ENCODE data around the gene FBXO22.
"Not testable (repeated sequence)": the region's sequence is repeated elsewhere in the genome, so short reads cannot be mapped to it uniquely, and the experiment has no call there.

Gene FBXO22

DNA sequence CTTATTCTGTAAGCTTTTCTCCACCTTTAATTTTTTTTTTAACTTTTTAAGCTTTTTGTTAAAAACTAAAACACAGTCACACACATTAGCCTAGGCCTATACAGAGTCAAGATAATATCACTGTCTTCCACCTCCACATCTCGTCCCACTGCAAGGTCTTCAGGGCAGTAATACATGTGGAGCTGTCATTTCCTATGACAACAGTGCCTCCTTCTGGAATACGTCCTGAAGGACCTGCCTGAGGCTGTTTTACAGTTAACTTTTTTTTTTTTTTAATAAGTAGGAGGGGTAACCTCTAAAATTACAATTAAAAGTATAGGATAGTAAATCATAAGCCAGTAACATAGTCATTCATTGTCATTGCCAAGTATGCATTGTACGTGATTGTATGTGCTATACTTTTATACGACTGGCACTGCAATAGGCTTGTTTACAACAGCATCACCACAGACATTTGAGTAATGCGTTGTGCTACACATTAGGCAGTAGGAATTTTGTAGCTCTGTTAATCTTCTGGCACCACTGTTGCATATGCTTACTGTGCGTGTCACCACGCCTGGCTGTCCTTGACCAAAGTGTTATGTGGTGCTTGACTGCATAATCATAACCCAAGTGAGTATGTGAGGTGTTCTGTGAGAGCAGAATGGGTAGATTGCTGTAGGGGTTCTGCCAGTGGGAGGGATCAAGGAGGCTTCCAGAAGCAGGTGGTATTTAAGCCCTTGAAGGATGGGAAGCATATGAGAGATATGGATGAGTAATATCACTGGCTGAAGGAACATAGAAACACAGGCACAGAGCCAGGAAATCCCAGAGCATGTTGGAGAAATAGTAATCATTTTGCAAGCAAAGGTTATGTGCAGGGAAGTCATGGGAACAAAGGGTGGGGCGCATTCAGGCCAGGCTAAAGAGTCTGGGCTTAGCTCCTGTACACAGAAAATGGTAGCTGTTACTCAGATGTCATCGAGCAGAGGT lies 18.3 kb downstream of the FBXO22 start:
- DNase-seq: peak in 1 of 2 donors; percentile 49

DNA sequence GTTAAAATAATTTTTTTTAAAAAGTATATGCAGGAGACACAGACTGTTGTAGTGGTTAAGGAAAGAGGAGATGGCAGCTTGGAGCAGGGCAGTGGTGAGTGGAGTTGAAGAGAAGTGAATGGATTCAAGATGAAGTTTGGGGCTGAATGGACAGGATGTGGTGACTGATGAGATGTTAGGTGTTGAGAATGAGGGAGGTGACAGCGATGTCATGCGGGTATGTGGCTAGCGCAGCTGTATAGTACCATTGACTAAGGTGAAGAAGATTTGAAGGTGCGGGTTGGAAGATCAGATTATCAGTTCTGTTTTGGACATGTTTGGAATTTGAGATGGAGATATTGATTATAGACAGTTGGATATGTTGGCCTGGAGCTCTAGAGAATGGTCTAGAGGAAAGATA lies 20.1 kb downstream of the FBXO22 start:
- no peak for DNase-seq

DNA sequence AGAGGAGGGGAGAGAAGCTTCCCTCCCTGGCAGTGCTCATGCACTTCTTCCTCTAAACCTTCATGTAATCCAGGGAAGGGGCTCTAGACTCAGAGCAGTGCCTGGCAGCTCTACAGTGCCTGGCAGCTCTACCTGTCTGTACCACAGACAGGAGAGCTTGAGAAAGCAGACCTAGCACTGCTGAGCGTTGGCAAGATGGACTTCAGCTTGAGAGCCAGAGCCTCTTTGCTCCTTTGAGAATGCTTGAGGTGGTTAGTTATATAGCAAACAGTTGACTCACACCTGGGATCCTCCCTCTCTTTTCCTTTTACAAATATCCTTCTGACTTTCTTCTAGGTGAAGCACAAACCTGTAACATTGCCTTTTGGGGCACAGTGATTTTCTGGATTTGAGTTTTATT lies 20.9 kb downstream of the FBXO22 start:
- DNase-seq: no peak

DNA sequence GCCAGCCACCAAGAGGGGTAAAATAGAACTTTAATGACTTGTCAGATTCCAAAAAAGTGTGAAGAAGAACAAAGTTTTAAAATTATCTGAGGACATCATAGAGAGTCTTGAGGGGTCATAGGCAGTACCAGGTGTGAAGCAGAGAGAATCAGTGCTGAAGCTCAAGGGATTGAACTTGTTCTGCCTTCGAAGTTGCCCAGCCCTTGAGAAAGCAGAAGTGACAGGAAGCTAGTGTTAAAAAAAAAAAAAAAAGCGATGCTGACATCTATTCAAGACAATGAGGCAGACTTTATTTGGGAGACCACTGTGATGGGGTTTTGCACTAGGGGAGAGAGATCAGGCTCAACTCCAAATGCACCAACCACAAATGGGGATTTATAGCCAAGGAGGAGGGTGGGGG lies 21.8 kb downstream of the FBXO22 start:
- no peak for DNase-seq

DNA sequence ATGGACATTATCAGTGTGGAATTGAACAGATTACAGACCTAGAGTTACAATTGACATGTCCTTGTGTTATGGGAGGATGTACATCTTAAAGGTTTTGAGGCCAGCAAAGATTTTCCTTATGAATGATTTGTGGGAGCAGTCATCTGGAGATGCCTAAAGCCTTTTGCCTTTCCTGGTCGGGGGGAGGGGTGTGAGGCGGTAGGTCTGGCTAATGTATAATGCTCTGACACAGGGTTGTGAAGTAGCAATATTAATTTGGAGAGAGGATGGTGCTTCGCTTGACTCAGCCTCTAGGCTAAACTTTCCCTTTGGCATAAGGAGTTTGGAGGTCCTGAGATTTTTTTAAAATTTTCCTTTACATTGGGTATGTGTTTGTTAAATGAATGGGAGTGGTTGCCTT lies 23.3 kb downstream of the FBXO22 start:
- no peak for DNase-seq

DNA sequence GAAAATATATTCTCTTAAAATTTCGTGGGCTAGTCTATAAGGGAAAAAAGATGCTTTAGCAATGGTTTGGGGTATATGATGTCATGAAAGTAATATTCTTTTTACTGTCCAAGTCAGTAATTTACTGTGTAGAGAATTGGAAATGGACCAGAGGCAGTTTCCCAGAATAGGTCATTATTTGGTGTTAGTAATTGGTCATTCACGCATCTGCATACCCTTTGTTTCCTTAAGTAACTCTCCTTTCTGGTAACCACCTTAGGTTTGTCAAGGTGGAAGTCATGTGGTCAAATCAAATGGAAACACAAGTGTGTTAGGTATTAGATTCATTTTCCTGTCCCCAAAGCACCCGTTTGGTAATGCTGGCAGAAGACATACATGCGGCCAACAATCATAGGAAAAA lies 23.9 kb downstream of the FBXO22 start:
- DNase-seq: no peak

DNA sequence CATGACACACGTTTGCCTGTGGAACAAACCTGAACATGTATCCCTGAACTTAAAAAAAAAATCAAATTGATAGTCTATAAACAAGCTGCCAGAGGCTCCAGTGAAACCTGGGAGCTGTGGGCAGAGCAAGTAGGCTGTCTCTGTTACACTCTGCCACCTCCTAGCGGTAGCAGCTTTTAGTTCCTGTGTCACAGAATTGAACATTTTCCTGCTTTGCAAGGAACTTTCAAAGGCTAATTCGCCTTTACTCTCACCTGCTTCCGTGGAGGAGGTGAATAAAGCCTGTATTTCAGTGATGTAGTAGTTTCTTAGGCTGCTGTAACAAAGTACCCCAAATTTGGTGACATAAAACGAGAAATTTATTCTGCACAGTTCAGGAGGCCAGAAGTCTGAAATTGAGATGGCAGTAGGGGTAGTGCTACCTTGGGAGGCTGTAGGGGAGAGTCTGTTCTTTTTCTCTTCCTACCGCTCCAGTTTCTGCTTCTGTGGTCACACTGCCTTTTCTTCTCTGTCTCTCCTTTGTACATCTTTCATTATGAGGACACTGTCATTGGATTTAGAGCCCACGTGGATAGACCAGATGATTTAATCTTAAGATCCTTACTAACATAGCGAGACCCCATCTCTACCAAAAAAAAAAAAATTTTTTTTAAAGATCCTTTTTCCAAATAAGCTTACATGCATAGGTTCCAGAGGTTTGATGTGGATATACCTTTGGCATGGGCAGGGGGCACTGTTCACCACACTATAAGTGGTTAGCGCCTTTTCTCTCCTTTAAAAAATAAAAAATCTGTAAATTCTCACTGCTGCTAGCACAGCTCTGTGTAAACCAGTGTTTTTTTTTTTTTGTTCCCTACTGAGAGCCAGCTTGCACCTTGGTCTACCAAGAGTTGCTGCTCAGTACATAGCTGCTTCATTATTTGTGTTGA lies 25.3 kb downstream of the FBXO22 start:
- no peak for DNase-seq

DNA sequence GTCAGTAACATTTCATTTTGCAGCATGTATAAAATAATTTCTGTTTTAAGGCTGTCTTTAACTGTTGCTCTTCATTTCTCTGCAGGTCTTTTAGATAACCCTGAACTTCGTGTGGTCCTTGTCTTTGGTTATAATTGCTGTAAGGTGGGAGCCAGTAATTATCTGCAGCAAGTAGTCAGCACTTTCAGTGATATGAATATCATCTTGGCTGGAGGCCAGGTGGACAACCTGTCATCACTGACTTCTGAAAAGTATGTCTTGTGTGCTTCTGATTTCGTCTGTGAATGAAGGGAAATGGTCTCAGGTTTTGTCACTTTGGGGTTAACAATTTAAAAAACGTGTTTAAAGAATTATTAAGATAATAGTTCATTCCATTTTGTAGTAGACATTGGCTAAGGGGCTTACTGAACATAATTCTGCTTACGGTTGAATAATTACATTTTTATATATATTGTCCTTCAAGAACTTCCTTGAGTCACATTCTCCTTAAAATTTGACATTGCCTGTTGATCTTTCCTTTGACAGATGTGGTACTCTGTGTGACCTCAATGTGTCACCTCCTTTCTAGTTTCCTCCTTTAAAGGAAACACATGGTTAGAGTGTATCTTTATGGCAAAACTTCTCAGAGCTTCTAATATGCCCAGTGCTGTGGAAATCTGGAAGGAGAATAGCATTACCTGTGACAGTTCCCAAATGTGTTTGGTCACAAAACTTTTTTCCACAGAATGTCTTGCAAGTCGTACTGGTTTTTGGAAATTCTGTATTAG lies 26.3 kb downstream of the FBXO22 start:
- peak in 1 of 2 donors; percentile 52 for DNase-seq

DNA sequence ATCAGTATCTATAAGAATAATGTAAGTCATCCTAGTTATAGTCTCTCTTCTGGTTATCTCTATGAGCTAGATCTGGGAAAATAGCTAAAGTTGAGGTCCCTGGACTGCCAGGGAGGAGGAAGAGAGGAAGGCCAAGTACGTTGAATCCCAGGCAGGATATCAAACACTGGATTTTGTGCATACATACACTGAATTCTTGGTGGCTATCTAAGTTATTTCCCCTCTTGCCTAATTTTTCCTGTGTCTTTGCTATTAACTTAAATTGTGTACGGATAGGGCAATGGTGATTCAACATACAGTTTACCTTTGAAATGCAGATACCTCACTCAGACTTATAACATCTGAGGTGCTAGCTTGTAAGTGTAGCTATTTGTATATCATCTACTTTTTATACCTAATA lies 27.2 kb downstream of the FBXO22 start:
- no peak for DNase-seq

DNA sequence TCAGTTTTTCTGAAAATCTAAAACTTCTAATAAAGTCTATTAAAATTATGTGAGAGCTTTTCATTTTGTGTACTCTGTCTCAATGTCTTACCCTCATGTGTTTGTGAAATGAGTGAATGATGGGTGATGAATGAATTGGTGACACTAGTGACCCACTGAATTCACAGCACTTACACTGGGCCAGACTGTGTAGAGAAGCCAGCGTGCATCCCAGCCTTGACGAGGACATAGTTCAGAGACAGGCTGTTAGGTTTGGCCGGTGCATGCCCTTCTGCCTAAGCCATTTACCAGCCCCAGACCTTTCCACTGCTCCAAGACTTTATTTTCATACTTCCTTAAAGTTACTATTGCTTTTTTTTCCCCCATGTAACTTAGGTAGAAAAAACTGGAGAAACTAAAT lies 38.8 kb downstream of the FBXO22 start:
- no peak for DNase-seq

DNA sequence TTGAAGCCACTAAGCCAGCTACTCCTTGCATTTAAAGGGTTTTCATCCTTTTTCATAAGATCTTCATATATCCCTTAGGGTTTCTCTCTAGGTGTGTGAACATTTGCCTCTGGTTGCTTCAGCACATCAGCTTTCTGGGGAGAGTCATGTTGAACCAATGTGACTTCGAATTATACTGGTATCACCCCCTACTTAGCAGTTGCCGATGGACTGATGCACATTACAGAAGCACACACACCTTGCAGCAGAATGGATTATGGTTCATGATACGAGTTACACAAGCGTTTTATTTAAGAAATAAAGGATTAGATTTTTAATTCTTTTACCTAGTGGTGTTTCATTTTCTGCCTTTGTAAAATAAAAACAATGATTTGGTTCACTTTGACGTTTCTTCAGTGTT lies 39.6 kb downstream of the FBXO22 start:
- DNase-seq: no peak

DNA sequence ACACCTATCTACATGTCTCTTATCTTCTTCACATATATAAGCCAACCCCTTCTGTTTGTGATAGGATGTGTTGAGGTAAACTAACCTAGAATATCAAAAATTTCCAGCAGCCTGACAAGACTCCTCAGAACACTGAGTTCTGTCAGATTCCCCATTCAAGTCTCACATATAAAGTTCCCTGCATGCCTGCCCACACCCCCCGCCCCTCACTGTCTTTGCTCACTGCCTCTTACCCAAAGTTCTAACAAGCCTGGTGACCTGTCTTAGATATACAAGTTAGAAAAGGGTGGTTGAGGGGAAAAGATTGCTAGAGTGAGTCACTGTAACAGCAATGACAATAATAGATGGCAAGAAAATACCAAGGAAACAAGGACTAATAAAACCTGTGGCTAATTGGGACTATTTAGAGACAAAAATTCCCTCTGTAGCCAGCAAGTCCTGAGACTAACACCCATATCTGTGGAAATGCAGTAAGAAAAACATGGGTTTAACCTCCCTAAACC lies 40.1 kb downstream of the FBXO22 start:
- DNase-seq: no peak

DNA sequence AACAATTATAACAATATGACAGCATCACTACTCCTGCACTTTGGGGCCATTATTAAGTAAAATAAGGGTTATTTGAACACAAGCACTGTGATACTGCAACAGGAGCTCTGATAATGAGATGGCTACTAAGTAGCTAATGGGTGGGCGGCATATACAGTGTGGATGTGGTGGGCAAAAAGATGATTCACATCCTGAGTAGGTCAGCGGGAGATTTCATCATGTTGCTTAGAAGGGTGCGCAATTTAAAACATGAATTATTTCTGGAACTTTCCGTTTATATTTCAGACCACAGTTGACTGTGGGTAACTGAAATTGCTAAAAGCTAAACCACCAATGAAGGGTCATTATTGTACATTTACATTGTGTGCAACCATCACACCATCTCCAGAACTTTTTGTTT lies 42.3 kb downstream of the FBXO22 start:
- DNase-seq: peak in 1 of 2 donors; percentile 14

DNA sequence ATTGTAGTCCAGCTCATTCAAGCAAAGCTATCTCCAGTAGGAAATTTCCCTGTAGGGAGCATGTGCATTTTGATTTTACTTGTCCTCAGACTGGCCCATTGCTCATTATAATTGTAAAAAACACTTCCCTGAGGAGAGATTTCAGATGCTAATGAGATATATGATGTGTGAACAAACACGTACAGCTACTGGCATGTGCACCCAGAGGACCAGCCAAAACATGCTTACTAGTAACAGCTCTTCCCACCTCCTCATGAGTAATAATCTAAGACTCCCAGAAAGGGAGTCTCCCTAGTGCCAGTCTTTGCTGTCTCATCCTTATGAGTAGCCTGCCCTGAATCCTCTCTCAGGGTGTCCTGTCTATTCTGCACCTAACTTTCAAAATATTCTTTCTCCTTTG lies 43.4 kb downstream of the FBXO22 start:
- no peak for DNase-seq

DNA sequence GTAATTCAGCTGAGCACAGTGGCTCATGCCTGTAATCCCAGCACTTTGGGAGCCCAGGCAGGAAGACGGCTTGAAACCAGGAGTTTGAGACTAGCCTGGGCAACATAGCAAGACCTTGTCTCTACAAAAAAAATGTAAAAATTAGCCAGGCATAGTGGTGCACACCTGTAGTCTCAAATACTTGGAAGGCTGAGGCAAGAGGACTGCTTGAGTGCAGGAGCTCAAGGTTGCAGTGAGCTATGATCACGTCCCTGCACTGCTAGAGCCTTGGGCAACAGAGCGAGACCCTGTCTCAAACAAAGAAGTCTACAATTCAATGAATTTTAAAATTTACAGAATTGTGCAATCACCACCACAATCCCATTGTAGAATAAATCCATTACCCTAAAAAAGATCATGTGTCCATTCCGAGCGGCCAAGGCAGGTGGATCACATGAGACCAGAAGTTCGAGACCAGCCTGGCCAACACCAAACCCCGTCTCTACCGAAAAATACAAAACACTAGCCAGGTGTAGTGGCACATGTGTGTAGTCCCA lies 45.2 kb downstream of the FBXO22 start:
- no peak for DNase-seq

DNA sequence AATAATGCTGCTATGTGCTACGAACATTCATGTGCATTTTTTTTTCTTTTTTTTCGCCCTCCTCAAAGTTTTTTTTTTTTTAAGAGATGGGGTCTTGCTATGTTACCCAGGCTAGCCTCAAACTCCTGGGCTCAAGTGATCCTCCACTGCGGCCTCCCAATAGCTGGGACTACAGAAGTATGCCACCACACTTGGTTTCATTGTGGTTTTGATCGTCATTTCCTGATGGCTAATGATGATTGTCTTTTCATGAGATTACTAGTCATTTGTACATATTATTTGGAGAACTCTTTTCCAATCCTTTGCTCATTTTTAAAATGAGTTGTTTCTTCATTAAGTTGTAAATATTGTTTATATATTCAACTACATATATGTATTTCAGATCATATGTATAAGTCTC lies 48.8 kb downstream of the FBXO22 start:
- no peak for DNase-seq

DNA sequence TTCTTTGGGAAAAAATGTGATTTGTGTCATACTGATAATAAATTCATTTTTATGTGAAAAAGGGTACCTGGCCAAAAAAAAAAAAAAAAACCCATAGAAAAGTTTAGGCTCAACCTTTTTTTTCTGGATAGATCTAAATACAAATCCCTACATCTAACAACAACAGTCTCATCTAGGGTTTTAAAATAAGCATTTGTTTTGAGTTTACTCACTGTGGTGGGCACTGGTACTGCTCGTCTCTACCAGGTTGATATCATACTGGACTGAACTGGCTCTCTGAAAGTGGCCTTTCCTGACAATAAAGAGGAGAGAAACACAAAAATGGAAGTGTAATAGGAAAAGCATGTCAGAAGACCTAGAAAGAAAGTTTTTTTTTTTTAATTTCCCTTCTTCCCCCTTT lies 52.0 kb downstream of the FBXO22 start:
- no peak for DNase-seq

DNA sequence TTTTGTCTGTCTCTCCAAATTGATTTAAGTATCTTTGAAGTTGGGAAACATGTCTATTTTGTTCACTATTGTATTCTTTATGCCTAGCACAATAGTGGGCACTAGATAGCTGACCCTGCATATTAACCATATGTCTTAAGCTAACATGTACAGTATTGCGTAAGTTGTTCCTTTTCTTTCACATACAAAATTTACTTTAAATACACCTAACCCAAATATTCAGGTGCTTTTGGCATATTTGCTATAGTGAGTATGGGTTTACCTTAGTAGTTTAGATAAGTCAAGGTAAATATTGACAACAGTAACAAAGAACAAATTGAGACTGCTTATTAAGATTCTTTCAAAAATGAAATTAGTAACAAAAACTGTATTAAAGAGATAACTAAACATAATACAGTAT lies 57.7 kb downstream of the FBXO22 start:
- DNase-seq: no peak

DNA sequence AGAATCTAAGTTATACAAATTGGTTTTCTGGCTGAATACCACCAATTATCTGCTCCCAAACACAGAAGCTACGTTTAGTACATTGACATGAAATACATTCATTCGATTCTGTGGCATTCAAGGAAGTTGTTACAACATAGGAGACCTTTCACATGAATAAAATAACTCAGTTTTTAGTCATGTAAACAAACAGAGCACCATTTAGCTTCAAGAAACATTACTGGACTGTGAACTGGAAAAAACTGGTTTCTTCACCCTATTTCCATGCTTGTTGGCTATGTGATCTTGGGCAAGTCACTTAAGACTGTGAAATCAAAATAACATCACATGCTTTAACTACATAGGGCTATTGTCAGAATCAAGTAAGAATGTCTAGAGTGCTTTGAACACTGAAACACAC lies 62.4 kb downstream of the FBXO22 start:
- no peak for DNase-seq

DNA sequence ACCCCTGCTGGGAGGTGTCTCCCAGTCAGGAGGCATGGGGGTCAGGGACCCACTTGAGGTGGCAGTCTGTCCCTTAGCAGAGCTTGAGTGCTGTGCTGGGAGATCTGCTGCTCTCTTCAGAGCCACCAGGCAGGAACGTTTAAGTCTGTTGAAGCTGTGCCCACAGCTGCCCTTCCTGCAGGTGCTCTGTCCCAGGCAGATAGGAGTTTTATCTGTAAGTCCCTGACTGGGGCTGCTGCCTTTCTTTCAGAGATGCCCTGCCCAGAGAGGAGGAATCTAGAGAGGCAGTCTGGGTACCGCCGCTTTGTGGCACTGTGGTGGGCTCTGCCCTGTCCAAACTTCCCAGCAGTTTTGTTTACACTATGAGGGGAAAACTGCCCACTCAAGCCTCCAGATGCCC lies 73.1 kb downstream of the FBXO22 start:
- not testable (repeated sequence) for DNase-seq

DNA sequence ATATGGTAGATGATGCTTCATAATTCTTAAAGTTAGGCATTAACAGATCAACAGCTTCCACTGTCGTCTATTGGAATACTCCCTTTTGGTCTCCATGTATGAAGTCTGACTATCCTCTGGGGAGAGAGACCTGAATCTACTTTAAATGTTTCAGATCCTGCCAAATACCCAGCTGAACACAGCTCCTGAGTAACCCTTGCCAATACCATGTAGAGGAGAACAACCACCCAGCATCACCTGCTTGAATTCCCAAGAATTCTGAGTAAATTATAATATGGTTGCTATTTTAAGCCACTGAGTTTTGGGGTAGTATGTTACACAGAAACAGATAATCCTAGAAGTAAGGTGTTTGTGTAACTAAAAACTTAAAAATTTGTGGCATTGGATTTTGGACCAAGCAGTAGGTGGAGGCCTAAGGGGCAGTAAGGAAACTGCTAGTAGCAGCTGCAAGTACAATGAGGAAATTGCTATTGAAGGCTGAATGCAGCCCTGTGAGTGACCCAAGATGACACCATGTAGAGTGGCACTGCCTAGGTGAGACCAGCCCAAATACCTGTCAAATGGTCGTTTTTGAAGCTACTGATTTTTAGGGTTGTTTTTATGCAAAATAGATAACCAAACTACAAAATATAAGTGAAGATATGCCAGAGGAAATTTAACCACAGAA lies 77.6 kb downstream of the FBXO22 start:
- no peak for DNase-seq

DNA sequence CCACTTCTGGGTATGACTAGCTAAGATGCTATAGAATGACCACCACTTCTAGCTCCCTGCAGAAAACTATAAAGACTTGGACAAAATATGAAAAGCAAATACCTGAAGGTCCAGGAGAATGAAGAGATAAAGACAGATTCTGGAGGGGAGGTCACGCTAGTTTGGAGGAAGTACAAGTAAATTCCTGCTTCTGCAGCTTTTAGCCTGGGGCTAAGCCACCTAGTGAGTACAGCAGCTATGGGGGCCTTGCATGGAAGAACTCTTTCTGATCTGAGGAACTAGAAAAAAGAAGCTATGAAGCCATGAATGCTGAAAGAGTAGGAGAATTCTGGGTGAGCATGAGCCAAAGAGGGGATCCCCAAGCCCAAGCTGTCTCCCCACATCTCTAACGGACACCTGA lies 78.8 kb downstream of the FBXO22 start:
- DNase-seq: no peak
